Lower leg skin (tissue), 3 donors: ENCODE results near the gene SYDE1.

Source experiments
- CTCF ChIP-seq, 3 donors: fragments of 450-650 bp; IDR thresholded peaks; one replicate each; pipeline ENCODE4 v1.5.1; 2016; ENCODE audit warnings: antibody characterized with exemption in 3 of 3, mild to moderate bottlenecking in 3 of 3, moderate library complexity in 2 of 3
- POLR2A ChIP-seq, 2 donors: fragments of 450-650 bp; IDR thresholded peaks; one replicate each; pipeline ENCODE4 v1.6.1; 2016 to 2017; ENCODE audit warnings: antibody characterized with exemption in 2 of 2, mild to moderate bottlenecking in 1 of 2, moderate library complexity in 1 of 2

- no peak for TF ChIP-seq POLR2A (IDR thresholded peaks at IDR 0.05)
- no peak for TF ChIP-seq CTCF (IDR thresholded peaks at IDR 0.05)
Observed at GRCh38 chr19:15156391-15156790, 49.2 kb downstream of the SYDE1 start.
